Measurements from ENCODE around the gene PDGFC.

Gene PDGFC

GRCh38 chr4:156956359-156956758 lies 15.2 kb downstream of the PDGFC start:
- Histone ChIP-seq H4K20me1 (ENCODE audit: insufficient read depth) (no peaks in the 10 kb centered on the region), H3K27ac (no peak overlapping the region), H3K4me3 (IDR thresholded peaks at IDR 0.05; ENCODE audit: insufficient read depth, low read depth, low read length) (no peak overlapping the region), H3K9ac (no peak overlapping the region), H2AFZ (ENCODE audit: low read depth) (no peak overlapping the region), H3K79me2 (ENCODE audit: insufficient read depth, low read depth) (peaks cover 24% of the 10 kb centered on the region; the same call in 1 of the 2 replicates), H3K4me1 (ENCODE audit: low read depth, poor library complexity, severe bottlenecking) (peaks cover 2% of the 10 kb centered on the region), H3K27me3 (ENCODE audit: insufficient read depth, low read depth) (no peaks in the 10 kb centered on the region), H3K36me3 (ENCODE audit: insufficient read depth) (no peaks in the 10 kb centered on the region), H3K4me2 (no peak overlapping the region)
- no peak for TF ChIP-seq CTCF (conservative IDR thresholded peaks at IDR 0.05; ENCODE audit: low read depth, low read length)

- Histone ChIP-seq H3K79me2 (ENCODE audit: insufficient read depth, low read depth) (peaks cover 10% of the 10 kb centered on the region; the same call in 1 of the 2 replicates), H3K27me3 (ENCODE audit: insufficient read depth, low read depth) (no peaks in the 10 kb centered on the region), H3K27ac (no peak overlapping the region), H3K9ac (no peak overlapping the region), H3K36me3 (ENCODE audit: insufficient read depth) (no peaks in the 10 kb centered on the region), H3K4me3 (IDR thresholded peaks at IDR 0.05; ENCODE audit: insufficient read depth, low read depth, low read length) (no peak overlapping the region), H4K20me1 (ENCODE audit: insufficient read depth) (no peaks in the 10 kb centered on the region), H2AFZ (ENCODE audit: low read depth) (no peak overlapping the region), H3K4me2 (no peak overlapping the region), H3K4me1 (ENCODE audit: low read depth, poor library complexity, severe bottlenecking) (no peaks in the 10 kb centered on the region)
- no peak for TF ChIP-seq CTCF (conservative IDR thresholded peaks at IDR 0.05; ENCODE audit: low read depth, low read length)
Measured at GRCh38 chr4:156954587-156954986, 17.0 kb downstream of the PDGFC start.

- no peaks in the 10 kb centered on the region for H3K4me1 ChIP-seq (ENCODE audit: low read depth, poor library complexity, severe bottlenecking)
- H3K4me2 ChIP-seq, result no peak overlapping the region
- TF ChIP-seq CTCF (conservative IDR thresholded peaks at IDR 0.05; ENCODE audit: low read depth, low read length), result no peak
- no peaks in the 10 kb centered on the region for H3K36me3 ChIP-seq (ENCODE audit: insufficient read depth)
- no peaks in the 10 kb centered on the region for H3K27me3 ChIP-seq (ENCODE audit: insufficient read depth, low read depth)
- no peaks in the 10 kb centered on the region for H4K20me1 ChIP-seq (ENCODE audit: insufficient read depth)
- H3K4me3 ChIP-seq (IDR thresholded peaks at IDR 0.05; ENCODE audit: insufficient read depth, low read depth, low read length), result no peak overlapping the region
- H3K9ac ChIP-seq, result no peak overlapping the region
- H2AFZ ChIP-seq (ENCODE audit: low read depth), result no peak overlapping the region
- H3K79me2 ChIP-seq (ENCODE audit: insufficient read depth, low read depth), result 0 out of 2 replicates have a peak, but pooled peaks cover 6% of the 10 kb centered on the region
- H3K27ac ChIP-seq, result no peak overlapping the region
Measured at GRCh38 chr4:156953951-156954350, 17.6 kb downstream of the PDGFC start.

- Histone ChIP-seq H3K4me1 (ENCODE audit: low read depth, poor library complexity, severe bottlenecking) (no peaks in the 10 kb centered on the region), H3K79me2 (ENCODE audit: insufficient read depth, low read depth) (0 out of 2 replicates have a peak, but pooled peaks cover 5% of the 10 kb centered on the region), H3K27me3 (ENCODE audit: insufficient read depth, low read depth) (no peaks in the 10 kb centered on the region), H3K4me3 (IDR thresholded peaks at IDR 0.05; ENCODE audit: insufficient read depth, low read depth, low read length) (no peak overlapping the region), H3K27ac (no peak overlapping the region), H4K20me1 (ENCODE audit: insufficient read depth) (no peaks in the 10 kb centered on the region), H2AFZ (ENCODE audit: low read depth) (no peak overlapping the region), H3K36me3 (ENCODE audit: insufficient read depth) (no peaks in the 10 kb centered on the region), H3K9ac (no peak overlapping the region), H3K4me2 (no peak overlapping the region)
- no peak for TF ChIP-seq CTCF (conservative IDR thresholded peaks at IDR 0.05; ENCODE audit: low read depth, low read length)
Measured at GRCh38 chr4:156953001-156953400, 18.6 kb downstream of the PDGFC start.
